Cardiac muscle cell (in vitro differentiated cells and primary cell): ENCODE results near the gene SLC25A21. TPM values are rescaled to one million over a fixed set of nuclear protein-coding genes. Genes with fewer than 3 reads are reported as not detected.

Experiments used
- DNase-seq, 2 donors: peaks; one replicate each; pipeline versions ENCODE4 v3.0.0 to v3.0.0-alpha.2; 2010 to 2017; ENCODE audit warnings: low read depth in 1 of 2, low spot score in 1 of 2
- H3K27ac ChIP-seq: fragments of 200-600 bp; sonication (generic); 2 replicates; pipeline ENCODE4 v1.5.1; 2016
- H3K27me3 ChIP-seq: fragments of 200-600 bp; sonication (generic); 2 replicates; pipeline ENCODE4 v1.6.0; 2016; ENCODE audit warnings: control low read depth
- H3K36me3 ChIP-seq: fragments of 200-600 bp; sonication (generic); 2 replicates; pipeline ENCODE4 v1.5.1; 2016; ENCODE audit warnings: control low read depth
- H3K4me1 ChIP-seq: fragments of 200-600 bp; sonication (generic); 2 replicates; pipeline ENCODE4 v1.8.1; 2017; ENCODE audit warnings: low read depth, mild to moderate bottlenecking, mixed run types
- H3K4me3 ChIP-seq: fragments of 200-600 bp; sonication (generic); 2 replicates; pipeline ENCODE4 v1.5.1; 2016; ENCODE audit warnings: mild to moderate bottlenecking
- H3K9me3 ChIP-seq: fragments of 200-600 bp; sonication (generic); 2 replicates; pipeline ENCODE4 v1.5.1; 2017; ENCODE audit warnings: low read depth, mild to moderate bottlenecking, control low read depth
- CTCF ChIP-seq: IDR thresholded peaks from 2 replicates; pipeline ENCODE4 v1.5.1; 2012; ENCODE audit warnings: low read depth, mild to moderate bottlenecking, low read length
- polyA plus RNA-seq: library from polyadenylated mRNA; unstranded; fragments of >200 nt; fragmentation: Nextera tagmentation; extraction: Ambion mirVana; gene quantifications from 2 replicates; pipeline ENCODE4 v1.2.1, GENCODE V29; 2016
- total RNA-seq: library from RNA; depleted of rRNA; stranded (reverse); fragments of >200 nt; gene quantifications from 2 replicates; pipeline ENCODE4 v1.2.3, GENCODE V29; 2016

The SLC25A21 gene
- total and polyA plus RNA-seq, 2 experiments from 2014 or later, result 0.63 to 8.4 TPM

GRCh38 chr14:36973806-36974442 is 198.5 kb downstream of the SLC25A21 start:
- no peak for TF ChIP-seq CTCF
- no peak overlapping the region for H3K4me3 ChIP-seq

GRCh38 chr14:36971263-36971855 is 201.0 kb downstream of the SLC25A21 start:
- DNase-seq, result no peak
- no peaks in the 10 kb centered on the region for H3K4me1 ChIP-seq
- no peaks in the 10 kb centered on the region for H3K27me3 ChIP-seq
- H3K4me3 ChIP-seq, result no peak overlapping the region
- H3K27ac ChIP-seq, result no peak overlapping the region
- H3K9me3 ChIP-seq, result no peaks in the 10 kb centered on the region
- H3K36me3 ChIP-seq, result no peaks in the 10 kb centered on the region
- no peak for TF ChIP-seq CTCF

More at GRCh38 chr14:36973806-36974442, 198.5 kb downstream of the SLC25A21 start:
- H3K27me3 ChIP-seq, result no peaks in the 10 kb centered on the region
- no peaks in the 10 kb centered on the region for H3K4me1 ChIP-seq
- no peaks in the 10 kb centered on the region for H3K9me3 ChIP-seq
- H3K36me3 ChIP-seq, result no peaks in the 10 kb centered on the region
- H3K27ac ChIP-seq, result no peak overlapping the region
- no peak for DNase-seq

- DNase-seq, result no peak
- no peaks in the 10 kb centered on the region for H3K36me3 ChIP-seq
- H3K4me1 ChIP-seq, result no peaks in the 10 kb centered on the region
- no peak overlapping the region for H3K27ac ChIP-seq
- no peaks in the 10 kb centered on the region for H3K9me3 ChIP-seq
- no peak for TF ChIP-seq CTCF
- no peak overlapping the region for H3K4me3 ChIP-seq
- no peaks in the 10 kb centered on the region for H3K27me3 ChIP-seq
These were observed 204.4 kb downstream of the SLC25A21 start for GRCh38 chr14:36967892-36968555.

- H3K27me3 ChIP-seq, result no peaks in the 10 kb centered on the region
- H3K4me1 ChIP-seq, result no peaks in the 10 kb centered on the region
- H3K36me3 ChIP-seq, result no peaks in the 10 kb centered on the region
- TF ChIP-seq CTCF, result no peak
- DNase-seq, result no peak
- H3K9me3 ChIP-seq, result no peaks in the 10 kb centered on the region
- no peak overlapping the region for H3K4me3 ChIP-seq
- no peak overlapping the region for H3K27ac ChIP-seq
These were observed 216.4 kb downstream of the SLC25A21 start for GRCh38 chr14:36955967-36956366.

GRCh38 chr14:36955376-36955775 is 217.0 kb downstream of the SLC25A21 start:
- TF ChIP-seq CTCF, result no peak

More at GRCh38 chr14:36955376-36955775, 217.0 kb downstream of the SLC25A21 start:
- Histone ChIP-seq H3K36me3 (no peaks in the 10 kb centered on the region), H3K4me1 (no peaks in the 10 kb centered on the region), H3K27me3 (no peaks in the 10 kb centered on the region), H3K27ac (no peak overlapping the region), H3K4me3 (no peak overlapping the region), H3K9me3 (no peaks in the 10 kb centered on the region)
- DNase-seq, result no peak
